Measurements from ENCODE around the gene A2M.

A2M gene

GRCh38 chr12:9122091-9122609 is 6.4 kb upstream of the A2M start:
- no peak for DNase-seq (ENCODE audit: low read depth)

DNA sequence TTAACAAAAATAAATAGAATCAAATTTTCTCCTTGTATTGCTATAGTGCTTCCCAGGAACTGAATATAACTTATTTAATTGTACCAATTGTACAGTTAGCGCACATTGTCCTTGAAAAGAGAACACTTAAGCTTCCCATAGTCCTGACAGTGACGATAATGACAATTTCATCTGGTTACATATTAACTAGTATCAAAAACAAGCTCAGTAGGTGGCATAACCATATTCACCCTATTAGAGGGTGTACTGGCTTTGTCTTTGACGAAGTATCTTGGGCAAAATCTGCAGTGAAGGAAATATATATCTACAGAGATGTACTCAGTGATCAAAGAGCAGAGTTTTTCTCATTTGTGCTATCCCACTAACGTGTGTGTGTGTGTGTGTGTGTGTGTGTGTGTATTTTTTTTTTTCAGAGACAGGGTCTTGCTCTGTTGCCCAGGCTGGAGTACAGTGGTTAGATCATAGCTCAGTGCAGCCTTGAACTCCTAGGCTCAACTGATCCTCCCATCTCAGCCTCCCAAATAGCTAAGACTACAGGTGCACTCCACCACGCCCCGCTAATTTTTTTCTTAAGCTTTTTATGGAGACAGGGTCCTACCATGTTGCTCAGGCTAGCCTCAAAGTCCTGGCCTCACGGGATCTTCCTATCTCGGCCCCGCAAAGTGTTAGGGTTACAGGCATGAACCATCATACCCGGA is 4.9 kb upstream of the A2M start:
- no peak for DNase-seq (ENCODE audit: low read depth)

DNA sequence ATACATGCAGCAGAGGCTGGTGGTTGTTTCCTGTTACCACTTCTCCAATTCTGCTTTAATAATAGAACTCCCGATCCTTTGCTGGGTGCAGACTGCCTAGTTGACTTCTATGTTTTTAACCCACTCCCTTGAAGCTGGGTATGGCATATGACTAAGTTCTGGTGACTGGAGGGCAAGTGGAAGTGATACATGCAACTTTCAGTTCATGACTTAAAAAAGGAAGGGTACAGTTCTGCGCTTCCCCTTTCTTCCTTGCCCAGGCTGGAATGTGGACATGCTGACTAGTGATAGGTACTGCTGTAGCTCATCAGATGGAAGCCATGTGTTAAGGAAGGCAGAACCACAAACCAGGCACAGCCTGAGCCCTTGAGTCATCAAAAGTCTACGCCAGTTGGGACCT is 2.4 kb upstream of the A2M start:
- no peak for DNase-seq (ENCODE audit: low read depth)

DNA sequence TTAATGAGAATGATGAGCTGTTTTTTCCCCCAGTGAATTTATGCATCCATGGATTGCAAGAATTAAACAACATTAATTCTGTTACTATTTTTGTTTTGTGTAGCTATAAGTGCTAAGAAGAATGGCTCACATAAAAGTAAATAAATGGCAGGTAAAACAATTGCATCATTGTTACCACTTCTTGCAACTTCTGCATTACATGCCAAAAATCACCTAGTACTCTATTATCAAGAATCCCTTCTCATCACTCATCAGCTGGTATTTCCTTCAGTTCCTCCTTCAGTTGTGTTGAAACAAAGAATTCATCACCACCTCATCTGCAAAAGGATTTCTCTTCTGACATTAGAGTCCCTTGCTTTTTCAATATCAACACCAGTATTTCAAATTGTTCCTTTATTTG is 773 bp downstream of the A2M start:
- DNase-seq (ENCODE audit: low read depth) = no peak

GRCh38 chr12:9113987-9114309 is 1.8 kb downstream of the A2M start:
- DNase-seq (ENCODE audit: low read depth) = no peak

- no peak for DNase-seq (ENCODE audit: low read depth)
These were observed 2.3 kb downstream of the A2M start for GRCh38 chr12:9113296-9113986.

DNA sequence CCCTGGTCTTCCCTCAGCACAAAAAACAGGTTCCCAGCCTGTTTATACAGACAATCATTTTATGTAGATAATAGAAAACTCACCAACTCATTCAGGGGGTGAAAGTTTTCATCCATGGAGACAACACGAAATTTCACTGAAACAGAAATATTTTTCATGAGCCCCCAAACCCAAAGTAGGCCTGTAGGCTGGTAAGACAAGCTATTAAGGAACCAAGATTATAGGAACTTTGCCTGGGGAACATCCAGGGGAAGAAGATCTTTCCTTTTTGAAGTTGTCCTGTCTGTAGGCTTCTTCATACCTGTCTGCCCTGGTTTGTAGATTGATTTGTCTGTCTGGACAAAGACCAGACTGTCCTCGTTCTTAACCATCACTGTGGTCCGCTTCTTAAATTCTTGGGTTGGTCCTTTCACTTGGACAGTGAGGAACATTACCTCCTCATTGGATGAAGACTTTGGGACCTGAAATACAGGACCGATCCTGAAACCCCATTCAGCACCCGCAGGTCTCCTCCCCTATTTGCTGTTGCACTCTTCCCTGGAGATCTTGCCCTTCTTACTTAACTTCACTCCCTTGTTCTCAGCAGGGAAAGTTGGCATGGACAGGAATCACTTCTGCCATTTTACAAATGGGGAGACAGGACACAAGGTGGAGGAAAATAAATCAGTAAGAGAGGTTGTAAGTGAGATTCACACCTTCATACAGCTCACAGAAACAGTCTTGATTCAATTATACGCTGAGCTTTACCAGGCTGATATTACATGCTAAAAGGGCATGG is 3.5 kb downstream of the A2M start:
- DNase-seq (ENCODE audit: low read depth) = no peak

DNA sequence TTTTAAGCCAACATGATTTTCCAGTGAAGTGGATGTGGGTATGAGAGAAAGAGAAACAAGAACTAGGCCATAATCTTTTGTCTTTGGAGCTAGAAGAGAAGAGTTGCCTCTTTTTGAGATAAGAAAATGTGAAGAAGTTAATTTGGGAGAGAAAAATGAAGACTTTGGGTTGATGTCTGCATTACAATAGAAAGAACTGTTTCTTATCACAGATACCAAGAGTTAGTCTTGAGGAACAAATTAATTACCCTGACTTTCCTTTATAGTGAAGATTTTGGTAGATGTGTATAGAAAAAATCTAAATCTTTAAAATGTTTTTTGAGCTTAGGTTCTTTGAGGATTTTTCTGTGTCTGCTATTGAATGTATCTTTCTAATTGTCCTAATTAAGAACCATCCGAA is 4.2 kb downstream of the A2M start:
- no peak for DNase-seq (ENCODE audit: low read depth)

DNA sequence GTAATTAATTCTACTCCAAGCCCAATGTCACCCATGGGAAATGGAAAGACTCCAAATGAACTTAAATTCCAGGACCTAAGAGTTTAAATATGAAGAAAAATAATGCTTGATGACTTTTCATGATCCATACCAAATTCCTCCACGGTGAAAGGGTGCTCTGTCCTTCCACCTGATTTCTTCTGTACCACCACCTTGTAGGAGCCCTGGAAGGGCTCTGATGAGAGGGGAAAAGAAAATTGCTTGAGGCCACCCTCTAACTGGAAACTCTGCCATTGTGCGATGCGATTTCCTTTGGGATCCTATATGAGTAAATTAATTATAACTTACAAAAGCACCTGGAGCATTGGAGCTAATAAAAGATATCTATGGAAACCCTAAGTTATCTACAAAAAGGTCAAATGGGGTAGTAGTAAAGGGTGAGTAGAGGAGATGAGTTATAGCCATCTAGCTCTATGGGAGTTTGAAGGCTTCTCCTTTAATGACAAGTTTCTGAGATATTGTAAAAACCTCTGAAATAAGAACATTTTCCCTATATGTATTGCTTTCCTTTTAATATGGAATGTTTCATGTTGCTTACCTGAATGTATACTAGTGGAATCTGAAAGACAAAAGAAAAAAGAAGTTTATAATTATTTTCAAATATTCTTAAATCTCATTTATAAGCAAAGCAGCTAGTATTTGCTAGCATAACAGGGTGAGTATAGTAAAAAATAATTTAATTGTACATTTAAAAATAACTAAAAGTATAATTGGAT is 5.8 kb downstream of the A2M start:
- DNase-seq (ENCODE audit: low read depth) = no peak

GRCh38 chr12:9109213-9109522 is 6.6 kb downstream of the A2M start:
- no peak for DNase-seq (ENCODE audit: low read depth)

GRCh38 chr12:9108504-9109212 is 7.1 kb downstream of the A2M start:
- DNase-seq (ENCODE audit: low read depth) = no peak

DNA sequence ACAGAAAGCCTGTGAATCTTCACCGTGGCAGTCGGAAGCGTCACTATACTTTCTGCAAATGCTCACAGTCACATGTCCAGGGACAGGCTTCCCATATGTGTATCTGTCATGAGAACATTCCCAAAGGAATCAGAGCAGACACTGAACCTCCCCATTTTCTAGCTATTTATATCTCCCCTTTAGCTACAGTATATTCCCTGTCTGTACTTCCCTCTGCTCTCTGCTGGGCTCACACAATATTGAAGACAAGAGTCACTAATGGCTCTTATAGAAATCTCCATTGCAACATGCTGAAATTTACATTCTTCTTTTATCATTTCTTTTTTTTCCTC is 8.2 kb downstream of the A2M start:
- no peak for DNase-seq (ENCODE audit: low read depth)

- DNase-seq (ENCODE audit: low read depth) = no peak
These were observed 8.8 kb downstream of the A2M start for GRCh38 chr12:9106610-9107541.

- no peak for DNase-seq (ENCODE audit: low read depth)
These were observed 9.7 kb downstream of the A2M start for GRCh38 chr12:9106067-9106466.

- no peak for DNase-seq (ENCODE audit: low read depth)
These were observed 10.8 kb downstream of the A2M start for GRCh38 chr12:9104767-9105423.

- no peak for DNase-seq (ENCODE audit: low read depth)
These were observed 11.6 kb downstream of the A2M start for GRCh38 chr12:9104087-9104486.

DNA sequence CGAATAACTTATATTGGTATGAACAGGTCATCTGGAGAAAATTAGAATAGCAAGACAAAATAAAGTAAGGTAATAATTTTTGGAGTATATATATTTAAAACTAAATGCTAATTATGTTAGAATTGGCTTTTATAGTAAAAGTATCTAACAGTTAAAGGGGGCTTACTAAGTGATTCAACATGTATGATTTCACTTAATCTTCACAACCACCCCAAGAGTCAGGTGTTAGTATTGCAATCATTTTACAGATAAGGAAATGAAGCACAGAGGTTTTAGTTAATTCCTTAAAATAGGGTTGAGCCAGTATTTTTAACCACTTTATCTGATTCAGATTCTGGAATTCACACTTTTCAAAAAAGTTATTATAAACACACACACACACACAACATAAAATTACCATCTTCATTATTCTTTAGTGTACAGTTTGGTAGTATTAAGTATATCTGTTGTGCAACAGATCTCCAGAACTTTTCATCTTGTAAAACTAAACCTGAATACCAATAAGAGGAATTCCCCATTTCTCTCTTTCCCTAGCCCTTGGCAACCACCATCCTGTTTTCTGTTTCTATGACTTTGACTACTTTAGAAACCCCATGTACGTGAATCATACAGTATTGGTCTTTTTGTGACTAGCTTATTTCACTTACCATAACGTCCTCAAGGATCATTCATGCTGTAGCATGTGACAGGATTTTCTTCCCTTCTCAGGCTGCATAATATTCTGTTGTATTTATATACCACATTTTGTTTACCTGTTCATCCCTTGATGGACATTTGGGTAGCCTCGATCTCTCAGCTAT is 12.5 kb downstream of the A2M start:
- no peak for DNase-seq (ENCODE audit: low read depth)

- DNase-seq (ENCODE audit: low read depth) = no peak
These were observed 14.6 kb downstream of the A2M start for GRCh38 chr12:9101018-9101687.
